HCT116 (cell line): ENCODE measurements around the gene RDH8. TPM values are rescaled to one million over a fixed set of nuclear protein-coding genes. Genes with fewer than 3 reads are reported as not detected.

Experiments used
- ATAC-seq: fragments of 200-7000 bp; cut with Tn5 transposase; 2 replicates; pipeline ENCODE4 v1.9.1; 2020; ENCODE audit warnings: mild to moderate bottlenecking, moderate library complexity
- BruUV-seq: library from RNA; stranded (reverse); fragments of 400-500 nt; replicated peaks from 2 replicates; lab custom pipeline; 2021; lab: Mats Ljungman, UMichigan
- CTCF ChIA-PET: fragments of 300-600 bp; sonication (Branson Sonifier 250); formaldehyde crosslinking; loops from one replicate; lab custom pipeline; 2021; ENCODE audit warnings: antibody characterized with exemption; lab: Charles Lee
- POLR2A ChIA-PET: fragments of 300-600, 350-600 bp; sonication (Branson Sonifier 250); formaldehyde crosslinking; loops from one replicate; lab custom pipeline; 2021; ENCODE audit warnings: antibody characterized with exemption; lab: Charles Lee
- RAD21 ChIA-PET, 2 experiments: fragments of 300-600 bp; sonication (Branson Sonifier 250); formaldehyde crosslinking; loops; one replicate each; lab custom pipeline; 2023; ENCODE audit warnings: low total read pairs in 2 of 2; ENCODE audit not compliant: uncharacterized antibody in 2 of 2, unreplicated experiment in 2 of 2, low non-redundant PET in 1 of 2; lab: Charles Lee
- DNase-seq: peaks from one replicate; pipeline ENCODE4 v3.0.0-alpha.2; 2010; ENCODE audit warnings: low read depth, low spot score
- H2AFZ ChIP-seq: fragments of 200-600 bp; shearing (Covaris generic), sonication (generic); 2 replicates; pipeline ENCODE4 v1.6.1; 2017; ENCODE audit warnings: low read depth, mixed run types, mixed read lengths, antibody characterized with exemption, low read length; ENCODE audit not compliant: poor library complexity, severe bottlenecking
- H3K27ac ChIP-seq: 2 replicates; pipeline ENCODE4 v1.5.1; 2012; ENCODE audit warnings: low read depth, low read length
- H3K27me3 ChIP-seq: fragments of 200-600 bp; sonication (generic); 2 replicates; pipeline ENCODE4 v1.6.1; 2016; ENCODE audit warnings: mixed run types, low read length, mixed read lengths; ENCODE audit not compliant: insufficient read depth
- H3K36me3 ChIP-seq, 2 experiments: fragments of 200-500 bp in 1 of 2; fragments of 200-600 bp in 1 of 2; sonication (Bioruptor generic) in 1 of 2; sonication (generic) in 1 of 2; 2 replicates each; pipeline versions ENCODE4 v1.5.1 to v1.6.1; 2014 to 2016; ENCODE audit warnings: low read length in 2 of 2, inconsistent platforms in 1 of 2, mixed read lengths in 1 of 2, mixed run types in 1 of 2; ENCODE audit not compliant: insufficient read depth in 2 of 2, control insufficient read depth in 1 of 2
- H3K4me1 ChIP-seq, 2 experiments: fragments of 200-600 bp in 1 of 2; sonication (generic) in 1 of 2; 2 replicates each; pipeline versions ENCODE4 v1.5.1 to v1.6.1; 2012 to 2017; ENCODE audit warnings: low read length in 2 of 2, inconsistent platforms in 1 of 2, mild to moderate bottlenecking in 1 of 2, mixed read lengths in 1 of 2, mixed run types in 1 of 2, moderate library complexity in 1 of 2; ENCODE audit not compliant: insufficient read depth in 2 of 2, control insufficient read depth in 1 of 2
- H3K4me2 ChIP-seq: fragments of 200-600 bp; sonication (generic); 2 replicates; pipeline ENCODE4 v1.6.1; 2017; ENCODE audit warnings: mixed run types, low read length, mixed read lengths
- H3K4me3 ChIP-seq, 2 experiments: fragments of 200-600 bp in 1 of 2; sonication (generic) in 1 of 2; replicated peaks in 1 of 2; 2 replicates each; pipeline ENCODE4 v1.5.1; 2011 to 2016; ENCODE audit warnings: low read length in 2 of 2, control low read depth in 1 of 2, low read depth in 1 of 2, mild to moderate bottlenecking in 1 of 2, mixed read lengths in 1 of 2, mixed run types in 1 of 2
- H3K79me2 ChIP-seq: fragments of 200-600 bp; sonication (generic); 2 replicates; pipeline ENCODE4 v1.6.1; 2017; ENCODE audit warnings: mild to moderate bottlenecking, mixed run types, low read length, moderate library complexity, mixed read lengths; ENCODE audit not compliant: insufficient read depth
- H3K9ac ChIP-seq: fragments of 200-600 bp; sonication (generic); 2 replicates; pipeline ENCODE4 v1.6.1; 2016; ENCODE audit warnings: low read length, mixed read lengths
- H3K9me2 ChIP-seq: fragments of 200-600 bp; sonication (generic), shearing (Covaris generic); 2 replicates; pipeline ENCODE4 v1.6.1; 2017; ENCODE audit warnings: mixed run types, mild to moderate bottlenecking, moderate library complexity; ENCODE audit not compliant: insufficient read depth
- H3K9me3 ChIP-seq, 2 experiments: fragments of 200-500 bp in 1 of 2; fragments of 200-600 bp in 1 of 2; sonication (Bioruptor generic) in 1 of 2; sonication (generic) in 1 of 2; 2 replicates each; pipeline ENCODE4 v1.6.1; 2014 to 2017; ENCODE audit warnings: low read length in 2 of 2, mixed read lengths in 2 of 2, inconsistent platforms in 1 of 2, low read depth in 1 of 2, mild to moderate bottlenecking in 1 of 2, mixed run types in 1 of 2, moderate library complexity in 1 of 2; ENCODE audit not compliant: control insufficient read depth in 1 of 2, insufficient read depth in 1 of 2
- H4K20me1 ChIP-seq: fragments of 200-600 bp; sonication (generic), shearing (Covaris generic); 2 replicates; pipeline ENCODE4 v1.6.1; 2017; ENCODE audit warnings: mixed run types, mild to moderate bottlenecking, moderate library complexity; ENCODE audit not compliant: insufficient read depth
- EGR1 ChIP-seq: IDR thresholded peaks from 2 replicates; pipeline ENCODE4 v1.6.1; 2012; ENCODE audit warnings: low read depth
- ELF1 ChIP-seq: IDR thresholded peaks from 2 replicates; pipeline ENCODE4 v1.6.1; 2012; ENCODE audit warnings: low read depth, borderline replicate concordance
- EZH2 ChIP-seq: fragments of 200-600 bp; sonication (generic); IDR thresholded peaks from 2 replicates; pipeline ENCODE4 v1.6.1; 2017; ENCODE audit warnings: antibody characterized with exemption, mixed run types
- EZH2phosphoT487 ChIP-seq: fragments of 200-600 bp; IDR thresholded peaks from 2 replicates; pipeline ENCODE4 v1.6.1; 2018; ENCODE audit warnings: antibody characterized with exemption, borderline replicate concordance
- FOSL1 ChIP-seq: IDR thresholded peaks from 2 replicates; pipeline ENCODE4 v1.6.1; 2012; ENCODE audit warnings: low read depth
- JUND ChIP-seq: IDR thresholded peaks from 2 replicates; pipeline ENCODE4 v1.6.1; 2012
- POLR2AphosphoS5 ChIP-seq: IDR thresholded peaks from 2 replicates; pipeline ENCODE4 v1.6.1; 2011; ENCODE audit warnings: mild to moderate bottlenecking, low read depth, low read length, moderate library complexity
- SRF ChIP-seq: IDR thresholded peaks from 2 replicates; pipeline ENCODE4 v1.6.1; 2012; ENCODE audit warnings: low read depth
- TCF7L2 ChIP-seq: IDR thresholded peaks from 2 replicates; pipeline ENCODE4 v1.7.0; 2011; ENCODE audit warnings: borderline replicate concordance, inconsistent platforms; ENCODE audit not compliant: insufficient read depth, insufficient read length; ENCODE audit errors: extremely low read depth
- YY1 ChIP-seq: IDR thresholded peaks from 2 replicates; pipeline ENCODE4 v1.6.1; 2011; ENCODE audit warnings: low read length, low read depth, moderate library complexity, mild to moderate bottlenecking; ENCODE audit not compliant: insufficient replicate concordance; ENCODE audit errors: extremely low read depth
- ZFX ChIP-seq: fragments of 450-650 bp; IDR thresholded peaks from 2 replicates; pipeline ENCODE4 v1.6.1; 2017
- intact Hi-C: fragments of 100-400 bp; cut with micrococcal nuclease; formaldehyde crosslinking; loops from 2 replicates; pipeline ENCODE4 v1.10.0; 2022
- total RNA-seq: library from RNA; stranded (reverse); gene quantifications from one replicate; pipeline ENCODE4 v1.2.1, GENCODE V29; 2021; ENCODE audit not compliant: unreplicated experiment
- TF ChIP-seq, protein P1 (sequence below): IDR thresholded peaks from 2 replicates; pipeline ENCODE4 v1.6.1; 2011; ENCODE audit warnings: mild to moderate bottlenecking, low read length, moderate library complexity; ENCODE audit not compliant: insufficient replicate concordance; ENCODE audit errors: extremely low read depth

Gene RDH8
- total RNA-seq, 1 experiment from 2014 or later = not detected

DNA sequence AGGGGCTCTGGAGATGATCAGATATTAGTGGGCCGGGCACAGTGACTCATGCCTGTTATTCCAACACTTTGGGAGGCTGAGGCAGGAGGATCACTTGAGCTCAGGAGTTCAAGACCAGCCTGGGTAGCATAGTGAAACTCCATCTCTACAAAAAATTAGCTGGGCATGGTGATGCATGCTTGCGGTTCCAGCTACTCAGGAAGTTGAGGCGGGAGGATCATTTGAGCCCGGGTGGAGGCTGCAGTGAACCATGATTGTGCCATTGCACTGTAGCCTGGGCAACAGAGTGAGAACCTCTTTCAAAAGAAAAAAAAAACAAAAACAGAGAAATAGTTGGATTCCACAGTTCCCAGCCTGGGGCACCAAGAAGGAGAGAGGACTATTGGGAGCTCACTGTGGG lies 54.9 kb downstream of the RDH8 start:
- no peaks in the 10 kb centered on the region for H3K9me2 ChIP-seq
- no peaks in the 10 kb centered on the region for H3K36me3 ChIP-seq
- H3K27me3 ChIP-seq = peaks cover 6% of the 10 kb centered on the region; the same call in 1 of the 2 replicates
- ChIA-PET CTCF (no interaction called here), RAD21 (no interaction called here), POLR2A (no interaction called here)
- H3K4me1 ChIP-seq = peaks cover 0 to 6% of the 10 kb centered on the region in 2 experiments; a peak in 1 of 4 replicates
- H3K9ac ChIP-seq = no peak overlapping the region
- no TSS peak for BruUV-seq
- H3K27ac ChIP-seq = no peak overlapping the region
- no peaks in the 10 kb centered on the region for H3K9me3 ChIP-seq
- ATAC-seq = no peak
- TF ChIP-seq EZH2phosphoT487 = no peak
- TF ChIP-seq FOSL1 = no peak
- TF ChIP-seq ZFX = no peak
- TF ChIP-seq POLR2AphosphoS5 = no peak
- no peak for TF ChIP-seq TCF7L2
- no peak for TF ChIP-seq ELF1
- no peak for TF ChIP-seq SRF
- no peak for TF ChIP-seq JUND
- TF ChIP-seq EGR1 = no peak
- no peak for TF ChIP-seq EZH2
- no peak for TF ChIP-seq YY1
- TF ChIP-seq, protein P1, sequence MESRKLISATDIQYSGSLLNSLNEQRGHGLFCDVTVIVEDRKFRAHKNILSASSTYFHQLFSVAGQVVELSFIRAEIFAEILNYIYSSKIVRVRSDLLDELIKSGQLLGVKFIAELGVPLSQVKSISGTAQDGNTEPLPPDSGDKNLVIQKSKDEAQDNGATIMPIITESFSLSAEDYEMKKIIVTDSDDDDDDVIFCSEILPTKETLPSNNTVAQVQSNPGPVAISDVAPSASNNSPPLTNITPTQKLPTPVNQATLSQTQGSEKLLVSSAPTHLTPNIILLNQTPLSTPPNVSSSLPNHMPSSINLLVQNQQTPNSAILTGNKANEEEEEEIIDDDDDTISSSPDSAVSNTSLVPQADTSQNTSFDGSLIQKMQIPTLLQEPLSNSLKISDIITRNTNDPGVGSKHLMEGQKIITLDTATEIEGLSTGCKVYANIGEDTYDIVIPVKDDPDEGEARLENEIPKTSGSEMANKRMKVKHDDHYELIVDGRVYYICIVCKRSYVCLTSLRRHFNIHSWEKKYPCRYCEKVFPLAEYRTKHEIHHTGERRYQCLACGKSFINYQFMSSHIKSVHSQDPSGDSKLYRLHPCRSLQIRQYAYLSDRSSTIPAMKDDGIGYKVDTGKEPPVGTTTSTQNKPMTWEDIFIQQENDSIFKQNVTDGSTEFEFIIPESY = no peak
- H3K4me3 ChIP-seq = no peak overlapping the region
- H4K20me1 ChIP-seq = no peaks in the 10 kb centered on the region
- intact Hi-C loops = no loop called here
- no peak for DNase-seq
- no peak overlapping the region for H2AFZ ChIP-seq
- H3K79me2 ChIP-seq = no peaks in the 10 kb centered on the region
- no peak overlapping the region for H3K4me2 ChIP-seq
